B cell (primary cell): ENCODE data around the gene FAF2. TPM values are rescaled to one million over a fixed set of nuclear protein-coding genes. Genes with fewer than 3 reads are reported as not detected.

Experiments used
- ATAC-seq: fragments of 200-7000 bp; cut with Tn5 transposase; one replicate; pipeline ENCODE4 v1.10.0; 2021; ENCODE audit warnings: low read depth, mild to moderate bottlenecking, moderate number of reproducible peaks, moderate library complexity
- CTCF ChIA-PET: fragments of 350-600 bp; sonication (Branson Sonifier 250); formaldehyde crosslinking; loops from one replicate; lab custom pipeline; 2021; ENCODE audit warnings: antibody characterized with exemption, inconsistent platforms; lab: Charles Lee
- POLR2A ChIA-PET: fragments of 350-600 bp; sonication (Branson Sonifier 250); formaldehyde crosslinking; loops from one replicate; lab custom pipeline; 2021; ENCODE audit warnings: antibody characterized with exemption; lab: Charles Lee
- DNase-seq: peaks from one replicate; pipeline ENCODE4 v3.0.0; 2013
- H2AFZ ChIP-seq: 2 replicates; pipeline ENCODE4 v1.6.1; 2012; ENCODE audit warnings: mild to moderate bottlenecking, low read depth, low read length; ENCODE audit not compliant: insufficient read depth, poor library complexity, severe bottlenecking
- H3K27ac ChIP-seq, 2 donors: 1 replicate in 1 of 2; 2 replicates in 1 of 2; pipeline ENCODE4 v1.5.1; 2012 to 2013; ENCODE audit warnings: low read length in 2 of 2, mild to moderate bottlenecking in 2 of 2, moderate library complexity in 1 of 2
- H3K27me3 ChIP-seq, 4 experiments: fragments of 200-600 bp in 1 of 4; sonication (generic) in 1 of 4; replicated peaks in 1 of 4; 1 replicate in 2 of 4; 2 replicates in 2 of 4; pipeline versions ENCODE4 v1.6.1 to v1.7.0; 2013 to 2016; ENCODE audit warnings: low read length in 3 of 4, mild to moderate bottlenecking in 2 of 4, mixed read lengths in 1 of 4, moderate library complexity in 1 of 4; ENCODE audit not compliant: insufficient read depth in 4 of 4, control insufficient read depth in 3 of 4; ENCODE audit errors: control extremely low read depth in 1 of 4
- H3K36me3 ChIP-seq, 2 experiments: replicated peaks in 1 of 2; 1 replicate in 1 of 2; 2 replicates in 1 of 2; pipeline versions ENCODE4 v1.6.1 to v1.7.1; 2013; ENCODE audit warnings: low read length in 1 of 2; ENCODE audit not compliant: insufficient read depth in 2 of 2, control insufficient read depth in 1 of 2; ENCODE audit errors: control extremely low read depth in 1 of 2, extremely low read depth in 1 of 2
- H3K4me1 ChIP-seq, 2 donors: fragments of 200-600 bp in 1 of 2; sonication (generic) in 1 of 2; 1 replicate in 1 of 2; 2 replicates in 1 of 2; pipeline versions ENCODE4 v1.5.1 to v1.6.1; 2013 to 2017; ENCODE audit warnings: low read length in 2 of 2; ENCODE audit not compliant: control insufficient read depth in 2 of 2, insufficient read depth in 2 of 2
- H3K4me2 ChIP-seq: replicated peaks from 2 replicates; pipeline ENCODE3; 2012; ENCODE audit warnings: mild to moderate bottlenecking, low read depth, low read length; ENCODE audit not compliant: poor library complexity, severe bottlenecking
- H3K4me3 ChIP-seq, 5 experiments: fragments of 200-600 bp in 1 of 5; sonication (generic) in 1 of 5; 1 replicate in 3 of 5; 2 replicates in 2 of 5; pipeline versions ENCODE4 v1.5.1 to v1.7.0; 2011 to 2016; ENCODE audit warnings: low read length in 4 of 5, mild to moderate bottlenecking in 4 of 5, low read depth in 2 of 5, control low read depth in 1 of 5, moderate library complexity in 1 of 5; ENCODE audit not compliant: insufficient read depth in 1 of 5; ENCODE audit errors: control extremely low read depth in 1 of 5, extremely low read depth in 1 of 5
- H3K79me2 ChIP-seq: fragments of 200-600 bp; sonication (generic); one replicate; pipeline ENCODE4 v1.6.0; 2016; ENCODE audit warnings: low read length; ENCODE audit not compliant: control insufficient read depth, insufficient read depth
- H3K9ac ChIP-seq: fragments of 200-600 bp; sonication (generic); 2 replicates; pipeline ENCODE4 v1.6.1; 2017; ENCODE audit warnings: mild to moderate bottlenecking, low read length, moderate library complexity
- H3K9me3 ChIP-seq, 3 donors: one replicate each; pipeline versions ENCODE4 v1.6.1 to v1.7.1; 2013; ENCODE audit warnings: low read length in 2 of 3; ENCODE audit not compliant: control insufficient read depth in 2 of 3, insufficient read depth in 1 of 3; ENCODE audit errors: control extremely low read depth in 1 of 3
- H4K20me1 ChIP-seq: 2 replicates; pipeline ENCODE4 v1.6.0; 2012; ENCODE audit warnings: mild to moderate bottlenecking, low read length; ENCODE audit not compliant: insufficient read depth, control insufficient read depth, poor library complexity, severe bottlenecking
- H3K27ac Mint-ChIP-seq: one replicate; pipeline ENCODE4 v1.8.0; 2021; ENCODE audit warnings: mixed read lengths
- H3K27me3 Mint-ChIP-seq: one replicate; pipeline ENCODE4 v1.8.0; 2021; ENCODE audit warnings: mixed read lengths
- H3K4me1 Mint-ChIP-seq: one replicate; pipeline ENCODE4 v1.8.0; 2021; ENCODE audit warnings: mixed read lengths
- H3K4me3 Mint-ChIP-seq: one replicate; pipeline ENCODE4 v1.8.0; 2021; ENCODE audit warnings: mixed read lengths
- H3K9me3 Mint-ChIP-seq: one replicate; pipeline ENCODE4 v1.8.0; 2022; ENCODE audit warnings: mixed read lengths; ENCODE audit not compliant: insufficient read depth
- CTCF ChIP-seq: fragments of 200-600 bp; IDR thresholded peaks from one replicate; pipeline ENCODE4 v1.8.0; 2022; ENCODE audit warnings: antibody characterized with exemption, mild to moderate bottlenecking
- EZH2 ChIP-seq: IDR thresholded peaks from 2 replicates; pipeline ENCODE4 v1.6.1; 2012; ENCODE audit warnings: borderline replicate concordance, low read depth, mild to moderate bottlenecking, moderate library complexity, low read length; ENCODE audit not compliant: insufficient read depth, poor library complexity, severe bottlenecking
- WGBS: methylation state at CpG from one replicate; pipeline ENCODE4 v1.1.5; 2013; ENCODE audit warnings: missing lambda C conversion rate; ENCODE audit not compliant: insufficient coverage; 5-methylcytosine and 5-hydroxymethylcytosine counted together
- intact Hi-C: fragments of 100-400 bp; cut with micrococcal nuclease; formaldehyde crosslinking; loops from one replicate; pipeline ENCODE4 v1.10.0; 2022
- polyA plus RNA-seq: library from polyadenylated mRNA; depleted of rRNA; stranded (reverse); fragments of >200 nt; gene quantifications from 2 replicates; pipeline ENCODE4 v1.2.3, GENCODE V29; 2012
- total RNA-seq, 2 donors: library from RNA; stranded (reverse); fragments of 120-200 nt in 1 of 2; gene quantifications; 1 replicate in 1 of 2; 2 replicates in 1 of 2; pipeline versions ENCODE4 v1.2.3 to v1.2.4, GENCODE V29; 2013 to 2022

Gene FAF2
- total and polyA plus RNA-seq, 2 donors (not counting 1 experiment from before 2014, with no cell fraction given) = 10.9 to 35.1 TPM

- peaks cover 62 to 68% of the 10 kb centered on the region in 2 donors for H3K4me1 ChIP-seq
- DNase-seq (no peak), ATAC-seq (no peak)
- ChIA-PET CTCF (interaction anchor here (2.8 kb wide), 1 partner anchor 11 kb away, joined by 21 read pairs; no protein-coding TSS in a partner anchor), POLR2A (interaction anchor here (1.1 to 1.6 kb wide), 2 partner anchors 12 to 17 kb away, joined by 3 to 6 read pairs; no protein-coding TSS in a partner anchor)
- H2AFZ ChIP-seq = no peak overlapping the region
- 91% methylated on average over 21 of the region's 28 CpGs for WGBS
- Mint-ChIP-seq H3K4me3 (no peak overlapping the region), H3K9me3 (no peaks in the 10 kb centered on the region), H3K27me3 (no peaks in the 10 kb centered on the region), H3K4me1 (peaks cover 55% of the 10 kb centered on the region), H3K27ac (peak overlapping the region; percentile 76)
- peaks cover 0 to 72% of the 10 kb centered on the region in 2 experiments for H3K36me3 ChIP-seq
- peak overlapping the region; percentile 68 for H3K4me2 ChIP-seq
- peak overlapping the region; percentile 7 to 31 for H3K27ac ChIP-seq
- no peak overlapping the region for H3K4me3 ChIP-seq
- intact Hi-C loops = no loop called here
- H3K9me3 ChIP-seq = no peaks in the 10 kb centered on the region
- TF ChIP-seq CTCF (no peak), EZH2 (no peak)
- H4K20me1 ChIP-seq = peaks cover 95% of the 10 kb centered on the region
- H3K9ac ChIP-seq = no peak overlapping the region
- H3K79me2 ChIP-seq = peaks cover 59% of the 10 kb centered on the region
- H3K27me3 ChIP-seq = no peaks in the 10 kb centered on the region
Observed at GRCh38 chr5:176531902-176532493, 83.8 kb downstream of the FAF2 start.

- no peak for ATAC-seq
- Histone ChIP-seq H4K20me1 (peaks cover 89% of the 10 kb centered on the region), H3K4me1 (peaks cover 62 to 68% of the 10 kb centered on the region in 2 donors), H3K36me3 (peaks cover 0 to 64% of the 10 kb centered on the region in 2 experiments), H3K79me2 (peaks cover 59% of the 10 kb centered on the region), H2AFZ (no peak overlapping the region), H3K9me3 (no peaks in the 10 kb centered on the region), H3K27me3 (no peaks in the 10 kb centered on the region), H3K4me2 (peak overlapping the region; percentile 92), H3K4me3 (peak overlapping the region in 3 of 5 experiments; percentile 27 to 94 (median 84)), H3K9ac (peak overlapping the region; percentile 98), H3K27ac (peak overlapping the region; percentile 93 to 99)
- DNase-seq = no peak
- WGBS = 93% methylated on average over 9 of the region's 9 CpGs
- POLR2A ChIA-PET = interaction anchor here (0.6 kb wide), 1 partner anchor 98 kb away, joined by 4 read pairs; no protein-coding TSS in a partner anchor
- Mint-ChIP-seq H3K27ac (no peak overlapping the region), H3K9me3 (no peaks in the 10 kb centered on the region), H3K4me3 (no peak overlapping the region), H3K4me1 (peaks cover 57% of the 10 kb centered on the region), H3K27me3 (no peaks in the 10 kb centered on the region)
- TF ChIP-seq EZH2 (no peak), CTCF (no peak)
- CTCF ChIA-PET = interaction anchor here (1.6 to 4.1 kb wide), 2 partner anchors 11 to 490 kb away, joined by 3 to 28 read pairs; partner anchors contain the start of gene ZNF346
- intact Hi-C loops = no loop called here
Observed at GRCh38 chr5:176532795-176533194, 84.6 kb downstream of the FAF2 start.
